ENCODE results near the gene CCDC33.

GRCh38 chr15:74373056-74373650, 137.0 kb downstream of the CCDC33 start:
- TF ChIP-seq, protein P1, sequence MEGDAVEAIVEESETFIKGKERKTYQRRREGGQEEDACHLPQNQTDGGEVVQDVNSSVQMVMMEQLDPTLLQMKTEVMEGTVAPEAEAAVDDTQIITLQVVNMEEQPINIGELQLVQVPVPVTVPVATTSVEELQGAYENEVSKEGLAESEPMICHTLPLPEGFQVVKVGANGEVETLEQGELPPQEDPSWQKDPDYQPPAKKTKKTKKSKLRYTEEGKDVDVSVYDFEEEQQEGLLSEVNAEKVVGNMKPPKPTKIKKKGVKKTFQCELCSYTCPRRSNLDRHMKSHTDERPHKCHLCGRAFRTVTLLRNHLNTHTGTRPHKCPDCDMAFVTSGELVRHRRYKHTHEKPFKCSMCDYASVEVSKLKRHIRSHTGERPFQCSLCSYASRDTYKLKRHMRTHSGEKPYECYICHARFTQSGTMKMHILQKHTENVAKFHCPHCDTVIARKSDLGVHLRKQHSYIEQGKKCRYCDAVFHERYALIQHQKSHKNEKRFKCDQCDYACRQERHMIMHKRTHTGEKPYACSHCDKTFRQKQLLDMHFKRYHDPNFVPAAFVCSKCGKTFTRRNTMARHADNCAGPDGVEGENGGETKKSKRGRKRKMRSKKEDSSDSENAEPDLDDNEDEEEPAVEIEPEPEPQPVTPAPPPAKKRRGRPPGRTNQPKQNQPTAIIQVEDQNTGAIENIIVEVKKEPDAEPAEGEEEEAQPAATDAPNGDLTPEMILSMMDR (IDR thresholded peaks at IDR 0.05; ENCODE audit: low read depth, low read length): no peak
- TF ChIP-seq EZH2phosphoT487 (IDR thresholded peaks at IDR 0.05; ENCODE audit: low read depth): no peak

Measured in OCI-LY3 (cell line).